Colonic mucosa (tissue), 4 donors: ENCODE data around the gene ADISSP. TPM values are rescaled to one million over a fixed set of nuclear protein-coding genes. Genes with fewer than 3 reads are reported as not detected.

Source experiments
- DNase-seq: peaks from one replicate; pipeline ENCODE4 v3.0.0-alpha.2; 2020
- H3K27ac ChIP-seq: fragments of 200-600 bp; one replicate; pipeline ENCODE4 v1.8.0; 2021
- H3K27me3 ChIP-seq: fragments of 200-600 bp; one replicate; pipeline ENCODE4 v1.8.0; 2021
- H3K36me3 ChIP-seq: fragments of 200-600 bp; one replicate; pipeline ENCODE4 v1.8.0; 2021
- H3K4me1 ChIP-seq: fragments of 200-600 bp; one replicate; pipeline ENCODE4 v1.8.0; 2021; ENCODE audit warnings: mild to moderate bottlenecking
- H3K4me3 ChIP-seq: fragments of 200-600 bp; one replicate; pipeline ENCODE4 v1.8.0; 2021
- H3K9ac ChIP-seq, 2 donors: one replicate each; pipeline ENCODE4 v1.7.0; 2013; ENCODE audit warnings: control low read depth in 2 of 2, low read depth in 2 of 2, low read length in 2 of 2
- H3K9me3 ChIP-seq: fragments of 200-600 bp; one replicate; pipeline ENCODE4 v1.8.0; 2021
- intact Hi-C: fragments of 100-400 bp; cut with DNase I; formaldehyde crosslinking; loops from one replicate; pipeline ENCODE4 v1.14.1; 2022
- total RNA-seq, 2 donors: library from RNA; stranded (reverse); fragmentation: NEBNext Ultra II Directional in 1 of 2; extraction: Animal tissue kit (Norgen Biotek cat#: 25700) in 1 of 2; gene quantifications; one replicate each; pipeline ENCODE4 v1.2.1, GENCODE V29; 2021
- TF ChIP-seq, protein P1 (sequence below): fragments of 200-600 bp; IDR thresholded peaks from one replicate; pipeline ENCODE4 v1.8.0; 2022; ENCODE audit warnings: antibody characterized with exemption, mild to moderate bottlenecking
- donor health status: healthy.
- donor health status: DM: no; HTN: no; CAD: no.
- donor health status: DM: no; HTN: no; CAD: no.

The ADISSP gene
- total RNA-seq, 2 donors from 2014 or later = 20.6 to 37.7 TPM

DNA sequence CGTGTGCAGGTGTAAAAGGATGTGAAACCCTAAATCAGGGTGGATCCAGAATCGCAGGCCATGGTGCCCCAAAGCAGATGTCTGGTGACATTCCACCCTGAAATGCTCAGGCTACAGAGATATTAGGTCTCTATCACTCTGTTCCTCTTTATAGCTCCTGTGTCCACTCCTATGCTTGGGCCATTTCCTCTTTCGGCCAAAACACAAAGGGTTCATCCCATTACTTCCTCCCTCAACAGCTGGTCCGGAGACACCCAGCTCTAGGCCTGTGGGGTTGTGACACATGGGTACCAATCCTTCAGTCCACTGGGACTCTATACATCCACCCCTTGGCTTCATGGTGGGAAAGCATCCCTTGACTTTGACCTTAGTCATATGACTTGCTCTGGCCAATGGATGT, 53.5 kb downstream of the ADISSP start:
- no peak overlapping the region for H3K4me3 ChIP-seq
- no peak for DNase-seq
- H3K36me3 ChIP-seq = no peaks in the 10 kb centered on the region
- no peaks in the 10 kb centered on the region for H3K9me3 ChIP-seq
- intact Hi-C loops = no loop called here
- no peaks in the 10 kb centered on the region for H3K27me3 ChIP-seq
- no peaks in the 10 kb centered on the region for H3K4me1 ChIP-seq
- no peak overlapping the region for H3K27ac ChIP-seq
- TF ChIP-seq, protein P1, sequence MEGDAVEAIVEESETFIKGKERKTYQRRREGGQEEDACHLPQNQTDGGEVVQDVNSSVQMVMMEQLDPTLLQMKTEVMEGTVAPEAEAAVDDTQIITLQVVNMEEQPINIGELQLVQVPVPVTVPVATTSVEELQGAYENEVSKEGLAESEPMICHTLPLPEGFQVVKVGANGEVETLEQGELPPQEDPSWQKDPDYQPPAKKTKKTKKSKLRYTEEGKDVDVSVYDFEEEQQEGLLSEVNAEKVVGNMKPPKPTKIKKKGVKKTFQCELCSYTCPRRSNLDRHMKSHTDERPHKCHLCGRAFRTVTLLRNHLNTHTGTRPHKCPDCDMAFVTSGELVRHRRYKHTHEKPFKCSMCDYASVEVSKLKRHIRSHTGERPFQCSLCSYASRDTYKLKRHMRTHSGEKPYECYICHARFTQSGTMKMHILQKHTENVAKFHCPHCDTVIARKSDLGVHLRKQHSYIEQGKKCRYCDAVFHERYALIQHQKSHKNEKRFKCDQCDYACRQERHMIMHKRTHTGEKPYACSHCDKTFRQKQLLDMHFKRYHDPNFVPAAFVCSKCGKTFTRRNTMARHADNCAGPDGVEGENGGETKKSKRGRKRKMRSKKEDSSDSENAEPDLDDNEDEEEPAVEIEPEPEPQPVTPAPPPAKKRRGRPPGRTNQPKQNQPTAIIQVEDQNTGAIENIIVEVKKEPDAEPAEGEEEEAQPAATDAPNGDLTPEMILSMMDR = no peak
- H3K9ac ChIP-seq = no peak overlapping the region

DNA sequence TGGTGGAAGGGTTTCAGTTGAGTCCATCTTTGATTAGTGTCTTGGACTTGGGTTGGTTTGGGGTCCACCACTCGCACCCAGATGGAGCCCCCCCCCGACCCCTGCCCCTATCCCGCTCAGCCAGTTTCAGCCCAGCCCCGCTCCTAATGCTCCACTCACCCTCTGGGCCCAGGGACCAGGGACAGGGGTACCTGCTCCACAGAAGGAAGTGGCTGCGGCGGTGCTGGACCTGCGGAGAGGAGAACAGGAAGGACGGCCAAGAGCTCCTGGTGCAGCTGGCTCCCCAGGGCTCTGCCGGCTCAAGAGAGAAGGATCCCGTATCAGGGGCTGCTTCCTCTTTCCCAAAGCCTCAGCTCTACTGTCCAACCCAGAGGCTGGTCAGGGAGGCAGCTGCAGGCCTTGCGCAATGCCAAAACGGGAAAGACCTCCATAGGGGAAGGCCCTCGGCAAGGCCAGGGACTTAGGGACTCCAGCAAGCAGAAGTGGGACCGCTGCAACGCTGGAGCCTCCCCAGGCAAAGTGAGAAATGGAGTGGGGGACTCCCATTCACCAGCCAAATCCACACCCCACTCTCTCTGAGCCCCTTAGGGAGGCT, 55.2 kb downstream of the ADISSP start, which contains the start of gene SIGLEC1:
TSS of gene SIGLEC1 (minus strand) at position 322 of the 595 bp plus-strand sequence. CDS start 5,472 bp downstream, outside the sequence.
- Histone ChIP-seq H3K4me3 (no peak within 1 kb of the TSS), H3K27ac (no peak within 1 kb of the TSS), H3K27me3 (no peaks in the 10 kb centered on the region), H3K9me3 (no peaks in the 10 kb centered on the region), H3K4me1 (no peaks in the 10 kb centered on the region), H3K36me3 (no peaks in the 10 kb centered on the region), H3K9ac (no peak within 1 kb of the TSS)
- intact Hi-C loops = no loop called here
- TF ChIP-seq, protein P1 = no peak
- peak; percentile 43 for DNase-seq

DNA sequence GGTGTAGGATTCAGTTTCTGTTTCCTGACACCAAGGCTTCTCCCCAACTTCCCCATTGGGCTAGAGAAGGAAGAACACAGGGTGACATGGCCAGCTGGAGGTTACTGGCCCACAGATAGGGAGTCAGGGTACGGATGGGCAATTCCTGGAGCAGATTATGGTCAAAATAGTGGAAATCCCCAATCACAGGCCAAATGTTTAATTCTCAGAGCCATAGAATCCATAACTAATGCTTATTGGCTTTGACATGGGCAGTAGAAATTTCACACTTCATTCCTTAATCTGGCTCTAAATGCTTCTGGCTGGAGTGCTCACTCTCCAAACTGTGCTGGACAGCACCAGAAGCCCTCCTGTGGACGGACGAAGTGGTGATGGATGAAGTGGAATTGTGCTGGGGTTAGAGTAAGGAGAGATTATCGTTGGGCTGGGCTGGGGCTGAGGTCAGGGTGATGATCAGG, 56.0 kb downstream of the ADISSP start:
- H3K27ac ChIP-seq = no peak overlapping the region

DNA sequence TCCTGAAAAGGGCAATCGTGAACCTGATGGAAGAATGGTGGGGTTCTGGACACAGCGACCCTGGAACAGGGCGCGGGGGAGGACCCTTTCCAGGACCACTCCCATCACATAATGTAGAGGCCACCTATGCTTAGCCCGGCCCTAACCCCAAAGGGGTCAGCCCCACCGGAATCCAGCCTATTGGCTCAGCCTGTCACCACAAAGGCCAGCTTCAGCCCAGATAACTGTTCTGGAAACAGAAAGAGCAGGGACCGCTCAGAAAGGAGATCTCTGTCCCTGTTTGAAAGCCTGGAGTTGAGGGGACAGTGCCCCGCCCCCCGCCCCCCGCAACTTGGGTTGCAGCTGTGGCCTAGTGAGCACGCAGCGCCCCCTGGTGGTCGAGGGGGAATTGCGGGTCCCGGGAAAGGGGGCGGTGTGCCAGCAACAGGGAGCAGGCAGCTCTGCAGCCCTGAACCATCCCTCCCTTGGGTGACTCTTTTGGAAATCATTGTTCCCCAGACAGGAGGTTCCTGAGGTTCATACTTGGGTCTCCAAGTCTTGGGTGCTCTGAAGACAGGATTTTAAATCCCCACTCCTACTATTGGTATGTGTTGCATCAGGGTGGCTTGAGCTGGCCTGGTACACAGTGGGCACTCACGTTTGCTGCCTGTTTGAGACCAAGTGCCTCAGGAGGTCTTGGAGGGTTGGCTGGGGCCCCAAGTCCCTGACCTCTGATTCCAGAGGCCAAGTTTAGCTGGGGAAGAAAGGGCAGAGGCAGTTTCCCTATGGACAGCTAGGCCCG, 56.7 kb downstream of the ADISSP start:
- peak; percentile 75 for DNase-seq
- H3K9ac ChIP-seq = no peak overlapping the region
- H3K4me3 ChIP-seq = no peak overlapping the region
- intact Hi-C loops = loop anchor here (1.0 kb wide), 1 partner anchor 35 kb away; no protein-coding TSS in a partner anchor
- no peaks in the 10 kb centered on the region for H3K9me3 ChIP-seq
- H3K27me3 ChIP-seq = no peaks in the 10 kb centered on the region
- TF ChIP-seq, protein P1 = peak; percentile 95
- H3K27ac ChIP-seq = no peak overlapping the region
- no peaks in the 10 kb centered on the region for H3K4me1 ChIP-seq
- H3K36me3 ChIP-seq = no peaks in the 10 kb centered on the region

More for the DNA sequence above, 56.0 kb downstream of the ADISSP start:
- no peak for DNase-seq
- Histone ChIP-seq H3K9ac (no peak overlapping the region), H3K4me3 (no peak overlapping the region), H3K4me1 (no peaks in the 10 kb centered on the region), H3K27me3 (no peaks in the 10 kb centered on the region), H3K36me3 (no peaks in the 10 kb centered on the region), H3K9me3 (no peaks in the 10 kb centered on the region)
- intact Hi-C loops = loop anchor here (1.0 kb wide), 1 partner anchor 35 kb away; no protein-coding TSS in a partner anchor
- TF ChIP-seq, protein P1 = no peak

DNA sequence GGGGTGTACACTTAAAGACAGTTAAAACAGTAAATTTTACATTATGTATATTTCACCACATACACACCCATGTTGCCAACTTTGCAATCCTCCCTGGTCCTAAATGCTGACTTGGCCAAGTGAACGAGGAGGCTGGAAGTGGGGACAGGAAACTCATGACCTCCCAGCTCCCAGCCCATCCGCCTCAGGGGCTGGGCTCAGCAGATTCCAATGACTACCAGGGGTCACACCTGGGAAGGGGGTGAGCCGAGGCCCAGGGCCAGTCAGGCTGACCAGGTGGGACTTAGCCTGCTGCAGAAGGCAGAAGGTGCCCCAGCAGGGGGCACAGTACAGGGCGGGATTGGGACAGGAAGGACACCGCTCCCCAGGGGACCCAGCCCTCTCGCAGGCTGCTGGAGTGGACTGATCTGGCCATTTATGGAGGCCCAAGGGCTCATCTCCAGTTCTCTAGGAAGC, 57.5 kb downstream of the ADISSP start:
- H3K4me1 ChIP-seq = no peaks in the 10 kb centered on the region
- intact Hi-C loops = no loop called here
- TF ChIP-seq, protein P1 = no peak
- no peaks in the 10 kb centered on the region for H3K9me3 ChIP-seq
- no peak for DNase-seq
- no peak overlapping the region for H3K27ac ChIP-seq
- no peak overlapping the region for H3K4me3 ChIP-seq
- H3K9ac ChIP-seq = no peak overlapping the region
- no peaks in the 10 kb centered on the region for H3K27me3 ChIP-seq
- no peaks in the 10 kb centered on the region for H3K36me3 ChIP-seq
